GM19240 (cell line): ENCODE data around the gene RAB32.
"Not testable (repeated sequence)": the region's sequence is repeated elsewhere in the genome, so short reads cannot be mapped to it uniquely, and the experiment has no call there.

Source experiments
- DNase-seq: peaks from one replicate; pipeline ENCODE4 v3.0.0; 2011; ENCODE audit warnings: low spot score; ENCODE audit not compliant: insufficient read length

RAB32 gene

GRCh38 chr6:146543211-146543939 lies at the start of gene RAB32:
Gene RAB32, plus strand, starts transcription at chr6:146543833. Its CDS starts 39 bp downstream, at chr6:146543872.
- DNase-seq: no peak

DNA sequence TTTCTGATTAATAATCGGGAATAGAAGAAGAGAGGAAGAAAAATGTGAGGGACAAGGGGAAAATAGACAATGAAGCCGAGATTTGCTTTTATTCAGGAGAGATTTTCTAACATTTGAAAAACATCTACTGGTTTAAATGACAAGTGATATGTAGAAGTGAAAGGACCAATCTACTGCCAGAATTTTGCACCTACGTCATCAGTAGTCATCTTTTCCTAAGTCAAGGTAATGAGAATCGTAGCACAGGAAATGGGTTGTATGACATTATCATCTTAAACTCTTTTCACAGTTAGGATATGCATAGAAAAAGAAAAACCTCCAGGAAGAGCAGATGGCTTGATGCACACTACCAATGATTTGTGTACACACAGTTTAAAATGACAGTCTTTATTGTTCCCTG lies 45.3 kb upstream of the RAB32 start:
- DNase-seq: no peak

DNA sequence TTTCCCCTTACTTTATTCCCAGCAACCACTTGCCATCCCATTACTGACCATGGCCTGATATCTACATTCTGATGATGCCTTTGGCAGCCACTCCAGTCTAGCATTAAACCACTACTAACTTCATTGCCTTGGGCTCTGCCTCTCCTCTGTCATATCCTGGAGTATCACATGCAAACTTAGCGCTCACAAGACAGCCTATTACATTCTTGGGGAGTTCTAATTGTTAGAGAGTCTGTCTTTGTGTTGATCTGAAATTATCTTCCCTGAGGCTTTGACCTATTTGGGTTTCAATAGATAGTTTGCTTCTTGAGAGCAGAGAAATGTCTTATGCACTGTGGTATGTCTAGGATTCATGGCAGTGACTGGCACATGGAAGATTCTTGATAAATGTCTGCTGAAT lies 40.5 kb upstream of the RAB32 start:
- DNase-seq: no peak

GRCh38 chr6:146515212-146515611 lies 28.4 kb upstream of the RAB32 start:
- DNase-seq: no peak

GRCh38 chr6:146526192-146526591 lies 17.4 kb upstream of the RAB32 start:
- no peak for DNase-seq

- no peak for DNase-seq
Observed at GRCh38 chr6:146532702-146533101, 10.9 kb upstream of the RAB32 start.

- DNase-seq: no peak
Observed at GRCh38 chr6:146542881-146543210, 787 bp upstream of the RAB32 start.

- no peak for DNase-seq
Observed at GRCh38 chr6:146543940-146544615, 445 bp downstream of the RAB32 start.

GRCh38 chr6:146544616-146545182 lies 1.1 kb downstream of the RAB32 start:
- no peak for DNase-seq

- DNase-seq: no peak
Observed at GRCh38 chr6:146545581-146545980, 1.9 kb downstream of the RAB32 start.

GRCh38 chr6:146546443-146547043 lies 2.9 kb downstream of the RAB32 start:
- DNase-seq: no peak

- DNase-seq: no peak
Observed at GRCh38 chr6:146547889-146548288, 4.3 kb downstream of the RAB32 start.

DNA sequence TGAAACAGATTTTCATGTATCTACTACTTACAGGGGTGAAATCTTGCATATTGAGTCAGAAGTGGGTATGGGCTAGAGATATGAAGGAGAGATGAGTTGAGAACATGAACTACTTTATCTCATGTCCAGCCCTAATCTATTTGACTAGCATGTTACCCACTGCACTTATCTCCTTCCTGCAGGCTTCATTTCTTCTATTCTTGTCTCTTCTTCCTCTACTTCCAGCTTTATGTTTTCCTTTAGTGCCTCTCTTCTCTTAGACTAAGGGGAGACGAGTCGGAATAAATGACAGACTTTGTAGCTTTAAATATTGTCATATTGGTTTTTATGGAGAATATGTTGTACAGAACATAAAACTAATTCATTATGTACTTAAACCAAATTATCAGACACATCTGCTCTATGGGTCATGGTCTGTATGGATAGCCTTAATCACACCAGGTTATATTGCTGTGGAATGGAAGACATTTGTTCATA lies 5.3 kb downstream of the RAB32 start:
- DNase-seq: no peak

GRCh38 chr6:146550911-146551310 lies 7.3 kb downstream of the RAB32 start:
- no peak for DNase-seq

DNA sequence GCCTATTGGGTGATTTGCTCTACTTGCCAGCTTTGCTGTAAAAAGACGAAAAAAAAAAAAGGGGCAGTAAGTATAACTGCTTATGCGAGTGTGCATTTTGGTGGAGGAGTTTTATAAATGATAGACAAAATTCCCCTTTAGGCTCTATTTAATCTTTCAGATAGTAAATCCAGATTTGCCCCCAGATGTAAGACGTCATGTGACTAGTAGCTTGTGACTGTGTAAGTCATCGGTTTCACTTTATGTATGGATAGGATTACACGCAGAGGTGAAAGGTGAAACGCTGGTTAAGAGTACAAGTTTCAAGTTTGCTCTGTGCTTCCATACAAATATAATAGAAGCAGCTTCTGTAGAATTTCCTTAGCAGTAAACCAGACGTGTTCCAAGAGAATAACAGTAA lies 7.9 kb downstream of the RAB32 start:
- DNase-seq: no peak

GRCh38 chr6:146553377-146554135 lies 9.9 kb downstream of the RAB32 start:
- no peak for DNase-seq

DNA sequence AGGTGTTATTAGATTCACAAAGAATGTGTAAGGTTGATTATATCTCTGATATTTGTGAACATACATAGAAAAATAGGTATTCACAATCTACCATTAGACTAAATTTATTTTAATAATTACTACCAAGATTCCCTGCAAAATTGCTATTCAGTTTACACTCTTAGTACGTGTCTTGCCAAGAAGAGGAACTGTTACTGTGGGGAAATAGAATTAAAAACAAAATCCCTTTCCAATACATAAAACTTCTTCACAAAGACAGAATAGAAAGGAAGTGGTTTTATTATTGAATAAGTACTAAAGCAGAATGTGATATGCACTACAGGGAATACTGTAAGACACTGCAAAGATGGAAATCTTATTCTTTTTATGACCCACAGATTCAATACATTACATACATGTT lies 17.0 kb downstream of the RAB32 start:
- DNase-seq: no peak

DNA sequence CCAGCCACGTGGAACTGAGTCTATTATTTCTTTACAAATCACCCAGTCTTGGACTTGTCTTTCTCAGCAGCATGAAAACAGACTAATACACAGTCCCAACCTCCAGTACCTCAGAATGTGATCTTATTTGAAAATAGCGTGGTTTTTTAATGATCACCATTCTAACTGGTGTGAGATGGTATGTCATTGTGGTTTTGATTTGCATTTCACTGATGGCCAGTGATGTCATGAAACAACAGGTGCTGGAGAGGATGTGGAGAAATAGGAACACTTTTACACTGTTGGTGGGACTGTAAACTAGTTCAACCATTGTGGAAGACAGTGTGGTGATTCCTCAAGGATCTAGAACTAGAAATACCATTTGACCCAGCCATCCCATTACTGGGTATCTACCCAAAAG lies 23.0 kb downstream of the RAB32 start:
- not testable (repeated sequence) for DNase-seq

DNA sequence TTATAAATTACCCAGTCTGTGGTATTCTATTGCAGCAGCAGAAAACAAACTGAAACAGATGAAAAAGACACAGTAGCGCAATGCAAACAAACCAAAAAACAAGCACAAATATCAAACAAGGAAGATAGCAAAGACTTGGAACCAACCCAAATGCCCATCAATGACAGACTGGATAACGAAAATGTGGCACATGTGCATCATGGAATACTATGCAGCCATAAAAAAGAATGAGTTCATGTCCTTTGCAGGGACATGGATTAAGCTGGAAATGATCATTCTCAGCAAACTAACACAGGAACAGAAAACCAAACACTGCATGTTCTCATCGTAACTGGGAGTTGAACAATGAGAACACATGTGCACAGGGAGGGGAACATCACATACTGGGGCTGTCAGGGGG lies 25.0 kb downstream of the RAB32 start:
- not testable (repeated sequence) for DNase-seq

DNA sequence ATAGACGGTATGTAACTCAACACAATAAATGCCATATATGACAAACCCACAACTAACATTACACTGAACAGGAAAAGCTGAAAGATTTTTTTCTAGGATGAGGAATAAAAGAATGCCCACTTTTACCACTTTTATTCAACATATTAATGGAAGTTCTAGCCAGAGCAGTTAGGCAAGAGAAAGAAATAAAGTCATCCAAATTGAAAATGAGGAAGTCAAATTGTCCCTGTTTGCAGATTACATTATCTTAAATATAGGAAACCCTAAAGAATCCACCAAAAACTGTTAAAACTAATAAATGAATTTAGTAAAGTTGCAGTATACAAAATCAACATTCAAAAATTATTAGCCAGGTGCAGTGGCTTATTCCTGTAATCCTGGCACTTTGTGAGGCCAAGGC lies 30.6 kb downstream of the RAB32 start:
- DNase-seq: no peak

- no peak for DNase-seq
Observed at GRCh38 chr6:146578054-146578453, 34.4 kb downstream of the RAB32 start.

DNA sequence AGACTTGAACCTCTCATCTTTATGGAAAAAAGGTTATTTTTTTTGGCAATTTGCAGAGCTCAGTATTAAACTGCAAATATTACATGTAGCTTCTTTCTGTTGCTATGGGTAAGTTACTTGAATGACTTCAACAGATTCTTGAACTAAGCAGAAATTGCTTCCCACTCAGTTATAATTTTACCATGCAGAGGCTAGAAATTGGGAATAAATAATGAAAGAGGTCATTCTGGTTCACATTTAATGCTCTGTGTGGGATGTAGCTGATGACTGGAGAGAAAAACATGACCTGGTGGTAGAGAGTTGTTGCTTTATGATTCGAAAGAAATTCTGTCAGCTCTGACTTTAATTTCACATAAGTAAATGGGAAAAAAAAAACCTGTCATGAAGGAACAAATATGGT lies 38.3 kb downstream of the RAB32 start:
- no peak for DNase-seq
